ENCODE data around the gene GSTO1.

GSTO1 gene

DNA sequence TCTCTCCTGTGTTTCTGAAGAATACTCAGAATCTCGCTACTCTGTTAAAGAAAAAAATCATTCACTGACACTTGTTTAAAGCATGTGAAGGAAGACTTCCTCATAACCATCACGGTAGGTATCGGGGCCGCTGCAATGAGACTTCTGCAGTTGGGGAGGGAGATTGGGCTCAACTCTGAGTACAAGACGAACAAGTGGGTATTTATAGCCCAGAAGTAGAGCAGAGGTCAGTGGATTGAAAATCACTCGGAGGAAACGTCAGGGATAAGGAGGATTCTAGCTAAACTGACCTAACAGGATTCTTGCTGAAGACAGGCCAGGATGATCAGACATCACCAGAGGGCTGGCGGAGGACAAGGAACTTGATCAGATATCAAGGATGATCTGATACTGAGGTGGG lies 50.2 kb downstream of the GSTO1 start:
- no peak for DNase-seq (ENCODE audit: low spot score)

DNA sequence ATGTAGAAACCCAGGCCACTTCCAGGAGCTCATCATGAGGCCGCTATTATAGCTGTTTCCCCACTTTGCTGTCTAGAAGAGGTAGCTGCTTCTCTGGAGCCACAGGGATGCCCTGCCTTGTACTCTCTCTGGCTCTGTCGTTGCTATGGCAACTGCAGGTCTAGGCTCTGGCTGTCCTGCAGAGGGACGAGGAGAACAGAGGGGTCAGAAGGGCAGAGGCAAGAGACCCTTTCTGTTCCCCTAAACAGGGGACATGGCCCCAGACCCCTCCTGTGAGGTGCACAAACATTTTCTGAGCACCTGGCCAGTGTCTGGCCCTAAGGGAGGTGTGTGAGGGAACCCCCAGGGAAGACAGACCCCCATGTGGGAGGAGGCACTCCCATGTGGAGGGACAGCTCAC lies 52.2 kb downstream of the GSTO1 start:
- DNase-seq (ENCODE audit: low spot score), result no peak

- DNase-seq (ENCODE audit: low spot score), result no peak
These were observed 53.1 kb downstream of the GSTO1 start for GRCh38 chr10:104307576-104308438.

DNA sequence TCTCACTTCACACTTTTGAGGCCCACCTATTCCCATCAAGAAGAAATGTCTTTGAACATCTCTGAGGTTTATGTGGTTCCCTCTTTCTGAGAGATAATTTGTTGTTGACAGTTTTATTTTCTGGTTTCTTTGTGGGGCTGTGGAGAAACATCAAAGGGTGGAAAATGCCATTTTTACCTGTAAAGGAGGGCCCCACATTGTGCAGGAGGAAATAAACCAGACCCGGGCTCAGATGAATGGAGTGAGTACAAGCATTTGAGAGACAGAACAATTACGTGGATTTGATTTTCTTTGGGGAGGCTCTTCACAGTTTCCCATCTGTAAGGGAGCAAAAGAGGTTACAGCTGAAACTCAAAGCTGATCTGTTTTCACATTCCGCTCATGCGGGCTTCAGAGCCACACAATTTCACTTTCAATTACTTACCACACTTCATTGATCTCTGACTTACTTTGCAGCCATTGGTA lies 53.8 kb downstream of the GSTO1 start:
- DNase-seq (ENCODE audit: low spot score), result no peak

DNA sequence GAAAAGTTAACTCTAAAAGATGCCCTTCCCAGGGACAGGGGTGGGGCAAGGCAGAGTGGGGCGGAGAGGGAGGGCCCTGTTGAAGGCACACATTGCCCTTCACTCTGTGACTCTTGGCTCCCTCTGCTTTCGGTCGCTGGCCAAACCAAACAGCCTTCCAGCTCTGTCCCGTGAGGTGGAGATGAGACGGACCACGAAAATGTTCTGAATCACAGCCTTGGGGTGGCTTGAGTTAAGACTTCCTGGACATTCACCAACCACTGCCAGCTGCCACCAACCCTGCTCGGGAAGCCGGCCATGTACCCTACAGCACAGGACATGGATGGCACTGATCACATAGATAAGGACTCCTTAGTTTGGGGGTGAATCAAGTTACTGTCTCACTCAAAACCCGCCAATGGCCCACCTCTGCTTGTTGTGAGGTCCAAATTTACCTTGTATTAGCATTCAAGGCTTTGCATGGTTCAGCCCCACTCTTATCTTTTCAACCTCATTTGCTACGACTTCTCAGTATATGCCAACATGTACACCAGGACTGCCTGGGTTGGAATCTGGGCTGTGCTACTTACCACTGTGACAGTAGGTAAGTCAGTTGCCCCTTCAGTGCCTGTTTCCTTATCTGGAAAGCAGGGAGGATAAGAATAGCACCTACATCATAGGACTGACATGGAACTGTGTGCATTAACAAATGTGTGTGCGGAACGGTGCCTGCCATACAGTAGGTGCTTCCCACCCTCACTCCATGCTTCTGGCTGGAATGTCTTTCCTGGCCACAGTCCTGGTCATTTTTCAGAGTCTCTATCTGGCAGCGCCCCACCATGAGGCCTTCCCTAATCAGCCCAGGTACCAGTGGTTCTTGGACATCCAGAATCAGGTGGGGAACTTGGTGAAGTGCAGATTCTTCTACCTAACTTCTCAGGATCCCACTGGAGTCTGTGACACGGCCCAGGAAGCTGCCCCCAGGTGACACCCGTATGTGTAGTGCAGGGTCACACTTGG lies 55.6 kb downstream of the GSTO1 start:
- DNase-seq (ENCODE audit: low spot score), result peak; percentile 82

GRCh38 chr10:104311184-104311720 lies 56.6 kb downstream of the GSTO1 start:
- no peak for DNase-seq (ENCODE audit: low spot score)

- no peak for DNase-seq (ENCODE audit: low spot score)
These were observed 60.1 kb downstream of the GSTO1 start for GRCh38 chr10:104314591-104315485.

DNA sequence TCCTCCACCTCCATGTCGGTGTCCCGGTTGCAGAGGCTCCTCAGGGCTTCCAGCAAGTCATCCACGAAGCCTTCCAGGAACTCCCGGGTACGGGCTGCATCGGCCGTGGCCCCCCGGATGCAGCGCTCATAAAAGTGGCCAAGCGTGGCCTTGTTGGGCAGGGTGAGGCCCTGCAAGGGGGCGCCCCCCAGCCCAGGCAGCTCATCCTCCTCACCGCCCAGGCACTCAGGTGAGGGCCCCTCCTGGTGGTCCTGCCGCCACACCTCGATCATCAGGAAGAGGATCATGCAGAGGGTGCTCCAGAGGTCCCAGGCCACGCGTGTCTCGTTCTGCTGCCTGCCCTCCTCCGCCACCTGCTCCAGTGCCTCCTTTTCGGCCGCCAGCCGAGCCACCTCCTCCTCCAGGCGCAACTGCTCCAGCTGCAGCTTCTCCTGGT lies 60.8 kb downstream of the GSTO1 start:
- DNase-seq (ENCODE audit: low spot score), result no peak

DNA sequence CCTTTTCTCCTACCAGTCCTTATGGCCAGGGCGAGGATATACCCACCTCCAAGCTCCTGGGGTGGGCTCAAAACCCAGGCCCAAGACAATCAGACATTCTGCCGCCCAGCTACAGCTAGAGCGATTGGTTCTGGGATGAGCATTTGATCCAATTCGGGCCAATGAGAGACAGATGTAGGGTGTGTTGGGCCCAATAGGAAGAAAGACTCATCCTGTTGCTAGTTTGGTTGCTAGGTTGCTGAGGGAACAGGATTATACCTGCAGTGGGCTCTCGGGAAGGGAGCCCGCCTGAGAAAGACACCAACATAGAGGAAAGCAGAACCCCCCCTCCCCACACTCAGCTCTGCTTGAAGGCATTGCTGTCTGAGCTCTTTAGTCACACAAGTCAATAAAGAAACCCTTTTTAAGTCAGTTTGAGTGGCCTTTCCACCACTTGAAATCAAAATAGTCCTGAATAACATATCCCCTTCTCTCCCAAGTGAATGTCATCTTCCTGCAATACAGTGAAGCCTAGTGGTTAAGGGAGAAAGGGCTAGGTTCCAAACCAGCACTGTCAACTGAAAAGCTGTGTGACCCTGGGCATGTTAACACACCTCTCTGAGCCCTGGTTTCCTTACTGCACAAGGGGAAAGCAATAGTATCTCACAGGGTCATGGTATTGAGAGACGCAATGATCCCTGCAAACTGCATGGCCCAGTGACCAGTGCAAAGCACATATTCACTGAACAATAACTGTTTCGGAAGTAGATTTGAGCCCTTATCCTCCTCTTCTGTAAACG lies 61.8 kb downstream of the GSTO1 start:
- DNase-seq (ENCODE audit: low spot score), result no peak
